ENCODE measurements around the gene GPX2.

GPX2 gene

GRCh38 chr14:64942531-64943111, at the start of gene GPX2:
TSS of gene GPX2 (minus strand) at chr14:64942745. CDS start at chr14:64942726, 19 bp downstream.
- Histone ChIP-seq H3K4me3 (ENCODE audit: low read depth in 1 of 2, low read length in 2 of 2) (no peak within 1 kb of the TSS), H3K4me1 (ENCODE audit: insufficient read depth, low read length) (no peaks in the 10 kb centered on the region), H3K27ac (ENCODE audit: low read depth, low read length) (no peak within 1 kb of the TSS), H3K36me3 (ENCODE audit: insufficient read depth, low read length) (peaks cover 19% of the 10 kb centered on the region), H3K27me3 (ENCODE audit: control insufficient read depth in 1 of 2, insufficient read depth in 2 of 2, low read length in 2 of 2) (no peaks in the 10 kb centered on the region), H3K9ac (ENCODE audit: low read length) (no peak within 1 kb of the TSS), H3K9me3 (ENCODE audit: low read length) (no peaks in the 10 kb centered on the region)

GRCh38 chr14:64990939-64991338, 48.4 kb upstream of the GPX2 start:
- no peak overlapping the region for H3K27ac ChIP-seq (ENCODE audit: low read depth, low read length)
- H3K9ac ChIP-seq (ENCODE audit: low read length), result no peak overlapping the region

GRCh38 chr14:64990296-64990695, 47.8 kb upstream of the GPX2 start:
- Histone ChIP-seq H3K9ac (ENCODE audit: low read length) (no peak overlapping the region), H3K9me3 (ENCODE audit: low read length) (no peaks in the 10 kb centered on the region), H3K4me3 (ENCODE audit: low read depth in 1 of 2, low read length in 2 of 2) (no peak overlapping the region), H3K27me3 (ENCODE audit: control insufficient read depth in 1 of 2, insufficient read depth in 2 of 2, low read length in 2 of 2) (no peaks in the 10 kb centered on the region), H3K4me1 (ENCODE audit: insufficient read depth, low read length) (peaks cover 14% of the 10 kb centered on the region), H3K27ac (ENCODE audit: low read depth, low read length) (no peak overlapping the region), H3K36me3 (ENCODE audit: insufficient read depth, low read length) (no peaks in the 10 kb centered on the region)

More at GRCh38 chr14:64990939-64991338, 48.4 kb upstream of the GPX2 start:
- H3K27me3 ChIP-seq (ENCODE audit: control insufficient read depth in 1 of 2, insufficient read depth in 2 of 2, low read length in 2 of 2), result no peaks in the 10 kb centered on the region
- H3K4me3 ChIP-seq (ENCODE audit: low read depth in 1 of 2, low read length in 2 of 2), result no peak overlapping the region
- no peaks in the 10 kb centered on the region for H3K9me3 ChIP-seq (ENCODE audit: low read length)
- no peaks in the 10 kb centered on the region for H3K36me3 ChIP-seq (ENCODE audit: insufficient read depth, low read length)
- H3K4me1 ChIP-seq (ENCODE audit: insufficient read depth, low read length), result peaks cover 14% of the 10 kb centered on the region

GRCh38 chr14:64987438-64987767, 44.9 kb upstream of the GPX2 start:
- Histone ChIP-seq H3K36me3 (ENCODE audit: insufficient read depth, low read length) (no peaks in the 10 kb centered on the region), H3K27me3 (ENCODE audit: control insufficient read depth in 1 of 2, insufficient read depth in 2 of 2, low read length in 2 of 2) (no peaks in the 10 kb centered on the region), H3K4me1 (ENCODE audit: insufficient read depth, low read length) (peaks cover 18% of the 10 kb centered on the region), H3K9ac (ENCODE audit: low read length) (peak overlapping the region; percentile 47), H3K27ac (ENCODE audit: low read depth, low read length) (peak overlapping the region; percentile 88), H3K9me3 (ENCODE audit: low read length) (no peaks in the 10 kb centered on the region), H3K4me3 (ENCODE audit: low read depth in 1 of 2, low read length in 2 of 2) (peak overlapping the region; percentile 55 to 77)

- no peaks in the 10 kb centered on the region for H3K36me3 ChIP-seq (ENCODE audit: insufficient read depth, low read length)
- peak within 1 kb of the TSS; percentile 88 for H3K27ac ChIP-seq (ENCODE audit: low read depth, low read length)
- H3K27me3 ChIP-seq (ENCODE audit: control insufficient read depth in 1 of 2, insufficient read depth in 2 of 2, low read length in 2 of 2), result no peaks in the 10 kb centered on the region
- peaks cover 18% of the 10 kb centered on the region for H3K4me1 ChIP-seq (ENCODE audit: insufficient read depth, low read length)
- no peaks in the 10 kb centered on the region for H3K9me3 ChIP-seq (ENCODE audit: low read length)
- peak within 1 kb of the TSS; percentile 47 for H3K9ac ChIP-seq (ENCODE audit: low read length)
- peak within 1 kb of the TSS; percentile 55 to 77 for H3K4me3 ChIP-seq (ENCODE audit: low read depth in 1 of 2, low read length in 2 of 2)
These were observed 44.3 kb upstream of the GPX2 start, which contains the start of gene FNTB for GRCh38 chr14:64986648-64987437. TSS of gene FNTB (plus strand) at chr14:64986895. CDS start at chr14:64986954, 59 bp downstream.

GRCh38 chr14:64983439-64984310, 41.1 kb upstream of the GPX2 start:
- Histone ChIP-seq H3K4me1 (ENCODE audit: insufficient read depth, low read length) (peaks cover 18% of the 10 kb centered on the region), H3K4me3 (ENCODE audit: low read depth in 1 of 2, low read length in 2 of 2) (peak overlapping the region in 1 of 2 donors; percentile 16), H3K27ac (ENCODE audit: low read depth, low read length) (no peak overlapping the region), H3K9me3 (ENCODE audit: low read length) (no peaks in the 10 kb centered on the region), H3K36me3 (ENCODE audit: insufficient read depth, low read length) (no peaks in the 10 kb centered on the region), H3K27me3 (ENCODE audit: control insufficient read depth in 1 of 2, insufficient read depth in 2 of 2, low read length in 2 of 2) (no peaks in the 10 kb centered on the region), H3K9ac (ENCODE audit: low read length) (no peak overlapping the region)

- Histone ChIP-seq H3K27ac (ENCODE audit: low read depth, low read length) (no peak overlapping the region), H3K9ac (ENCODE audit: low read length) (no peak overlapping the region)
These were observed 37.0 kb upstream of the GPX2 start for GRCh38 chr14:64979336-64980074.

GRCh38 chr14:64974563-64974962, 32.0 kb upstream of the GPX2 start:
- H3K36me3 ChIP-seq (ENCODE audit: insufficient read depth, low read length), result no peaks in the 10 kb centered on the region
- no peaks in the 10 kb centered on the region for H3K9me3 ChIP-seq (ENCODE audit: low read length)
- H3K4me3 ChIP-seq (ENCODE audit: low read depth in 1 of 2, low read length in 2 of 2), result no peak overlapping the region
- H3K27ac ChIP-seq (ENCODE audit: low read depth, low read length), result no peak overlapping the region
- peaks cover 0 to 12% of the 10 kb centered on the region in 2 donors for H3K27me3 ChIP-seq (ENCODE audit: control insufficient read depth in 1 of 2, insufficient read depth in 2 of 2, low read length in 2 of 2)
- no peak overlapping the region for H3K9ac ChIP-seq (ENCODE audit: low read length)
- H3K4me1 ChIP-seq (ENCODE audit: insufficient read depth, low read length), result peaks cover 12% of the 10 kb centered on the region

More at GRCh38 chr14:64979336-64980074, 37.0 kb upstream of the GPX2 start:
- H3K4me1 ChIP-seq (ENCODE audit: insufficient read depth, low read length), result peaks cover 4% of the 10 kb centered on the region
- H3K27me3 ChIP-seq (ENCODE audit: control insufficient read depth in 1 of 2, insufficient read depth in 2 of 2, low read length in 2 of 2), result no peaks in the 10 kb centered on the region
- no peaks in the 10 kb centered on the region for H3K9me3 ChIP-seq (ENCODE audit: low read length)
- H3K4me3 ChIP-seq (ENCODE audit: low read depth in 1 of 2, low read length in 2 of 2), result no peak overlapping the region
- H3K36me3 ChIP-seq (ENCODE audit: insufficient read depth, low read length), result no peaks in the 10 kb centered on the region

- no peaks in the 10 kb centered on the region for H3K9me3 ChIP-seq (ENCODE audit: low read length)
- peaks cover 0 to 12% of the 10 kb centered on the region in 2 donors for H3K27me3 ChIP-seq (ENCODE audit: control insufficient read depth in 1 of 2, insufficient read depth in 2 of 2, low read length in 2 of 2)
- H3K36me3 ChIP-seq (ENCODE audit: insufficient read depth, low read length), result no peaks in the 10 kb centered on the region
- H3K4me1 ChIP-seq (ENCODE audit: insufficient read depth, low read length), result peaks cover 12% of the 10 kb centered on the region
- no peak overlapping the region for H3K27ac ChIP-seq (ENCODE audit: low read depth, low read length)
- H3K9ac ChIP-seq (ENCODE audit: low read length), result no peak overlapping the region
- H3K4me3 ChIP-seq (ENCODE audit: low read depth in 1 of 2, low read length in 2 of 2), result no peak overlapping the region
These were observed 31.3 kb upstream of the GPX2 start for GRCh38 chr14:64973826-64974225.

GRCh38 chr14:64973026-64973442, 30.5 kb upstream of the GPX2 start:
- peaks cover 12% of the 10 kb centered on the region for H3K4me1 ChIP-seq (ENCODE audit: insufficient read depth, low read length)
- H3K36me3 ChIP-seq (ENCODE audit: insufficient read depth, low read length), result no peaks in the 10 kb centered on the region
- H3K9me3 ChIP-seq (ENCODE audit: low read length), result no peaks in the 10 kb centered on the region
- H3K4me3 ChIP-seq (ENCODE audit: low read depth in 1 of 2, low read length in 2 of 2), result peak overlapping the region in 1 of 2 donors; percentile 70
- no peak overlapping the region for H3K27ac ChIP-seq (ENCODE audit: low read depth, low read length)
- H3K9ac ChIP-seq (ENCODE audit: low read length), result no peak overlapping the region
- peaks cover 0 to 12% of the 10 kb centered on the region in 2 donors for H3K27me3 ChIP-seq (ENCODE audit: control insufficient read depth in 1 of 2, insufficient read depth in 2 of 2, low read length in 2 of 2)

Data from muscle layer of colon (tissue), 2 donors.